Mesothelial cell of epicardium (in vitro differentiated cells): ENCODE data around the gene MYH9. TPM values are rescaled to one million over a fixed set of nuclear protein-coding genes. Genes with fewer than 3 reads are reported as not detected.

ENCODE experiments used
- DNase-seq, 2 experiments: peaks; one replicate each; pipeline ENCODE4 v3.0.0; 2021; ENCODE audit warnings: low spot score in 2 of 2; ENCODE audit not compliant: unreplicated experiment in 2 of 2
- H3K27ac Mint-ChIP-seq: 2 replicates; pipeline ENCODE4 v1.8.0; 2021; ENCODE audit warnings: mixed read lengths
- H3K27me3 Mint-ChIP-seq: 2 replicates; pipeline ENCODE4 v1.8.0; 2021; ENCODE audit warnings: low read depth, mixed read lengths
- H3K36me3 Mint-ChIP-seq: 2 replicates; pipeline ENCODE4 v1.8.0; 2021; ENCODE audit warnings: mixed read lengths
- H3K4me1 Mint-ChIP-seq: 2 replicates; pipeline ENCODE4 v1.8.0; 2021; ENCODE audit warnings: mixed read lengths
- H3K4me3 Mint-ChIP-seq: 2 replicates; pipeline ENCODE4 v1.8.0; 2021; ENCODE audit warnings: mild to moderate bottlenecking, moderate library complexity, mixed read lengths
- H3K9me3 Mint-ChIP-seq: 2 replicates; pipeline ENCODE4 v1.8.0; 2021; ENCODE audit warnings: mixed read lengths
- CTCF ChIP-seq: fragments of 200-600 bp; sonication (generic); IDR thresholded peaks from one replicate; pipeline ENCODE4 v1.5.0; 2021; ENCODE audit warnings: antibody characterized with exemption; ENCODE audit not compliant: unreplicated experiment
- total RNA-seq: library from RNA; stranded (reverse); gene quantifications from 3 replicates; pipeline ENCODE4 v1.2.1, GENCODE V29; 2021

The MYH9 gene
- total RNA-seq, 1 donor from 2014 or later: 341 TPM

- no peaks in the 10 kb centered on the region for H3K4me1 Mint-ChIP-seq
- H3K36me3 Mint-ChIP-seq: peaks cover 29% of the 10 kb centered on the region
- no peak overlapping the region for H3K4me3 Mint-ChIP-seq
- no peaks in the 10 kb centered on the region for H3K9me3 Mint-ChIP-seq
- no peak for DNase-seq
- TF ChIP-seq CTCF: no peak
- H3K27ac Mint-ChIP-seq: no peak overlapping the region
- H3K27me3 Mint-ChIP-seq: no peaks in the 10 kb centered on the region
Measured at GRCh38 chr22:36311386-36312085, 76.2 kb downstream of the MYH9 start.

GRCh38 chr22:36308880-36309279 is 78.9 kb downstream of the MYH9 start:
- Mint-ChIP-seq H3K27me3 (no peaks in the 10 kb centered on the region), H3K4me3 (no peak overlapping the region), H3K4me1 (no peaks in the 10 kb centered on the region), H3K36me3 (peaks cover 28% of the 10 kb centered on the region), H3K27ac (no peak overlapping the region), H3K9me3 (no peaks in the 10 kb centered on the region)
- no peak for TF ChIP-seq CTCF
- no peak for DNase-seq

GRCh38 chr22:36306227-36306626 is 81.5 kb downstream of the MYH9 start:
- Mint-ChIP-seq H3K27ac (no peak overlapping the region), H3K27me3 (no peaks in the 10 kb centered on the region), H3K4me3 (no peak overlapping the region), H3K9me3 (no peaks in the 10 kb centered on the region), H3K36me3 (peaks cover 27% of the 10 kb centered on the region), H3K4me1 (no peaks in the 10 kb centered on the region)
- TF ChIP-seq CTCF: no peak
- DNase-seq: no peak

GRCh38 chr22:36305813-36306212 is 82.0 kb downstream of the MYH9 start:
- no peak for TF ChIP-seq CTCF
- DNase-seq: no peak
- no peak overlapping the region for H3K4me3 Mint-ChIP-seq
- peaks cover 31% of the 10 kb centered on the region for H3K36me3 Mint-ChIP-seq
- H3K27me3 Mint-ChIP-seq: no peaks in the 10 kb centered on the region
- no peaks in the 10 kb centered on the region for H3K9me3 Mint-ChIP-seq
- peak overlapping the region; percentile 21 for H3K27ac Mint-ChIP-seq
- H3K4me1 Mint-ChIP-seq: no peaks in the 10 kb centered on the region

GRCh38 chr22:36304429-36304828 is 83.3 kb downstream of the MYH9 start:
- no peak for DNase-seq
- no peak for TF ChIP-seq CTCF
- Mint-ChIP-seq H3K4me3 (no peak overlapping the region), H3K4me1 (no peaks in the 10 kb centered on the region), H3K36me3 (peaks cover 30% of the 10 kb centered on the region), H3K27ac (no peak overlapping the region), H3K27me3 (no peaks in the 10 kb centered on the region), H3K9me3 (no peaks in the 10 kb centered on the region)
